Posterior vena cava (tissue), 2 donors: ENCODE results near the gene RMI1. TPM values are rescaled to one million over a fixed set of nuclear protein-coding genes. Genes with fewer than 3 reads are reported as not detected.
A peak's percentile ranks its signal among the peaks of the same experiment; 100 is the strongest.

Source experiments
- DNase-seq: peaks from one replicate; pipeline ENCODE4 v3.0.0-alpha.2; 2020; ENCODE audit warnings: low spot score
- intact Hi-C, 2 donors: fragments of 100-400 bp; cut with DNase I; formaldehyde crosslinking; loops; one replicate each; pipeline versions ENCODE4 v1.14.1 to v1.14.2; 2022 to 2023
- total RNA-seq, 2 donors: library from RNA; stranded (reverse); fragmentation: NEBNext Ultra II Directional; extraction: Animal tissue kit (Norgen Biotek cat#: 25700); gene quantifications; one replicate each; pipeline ENCODE4 v1.2.1, GENCODE V29; 2021
- donor health status: DM: yes; HTN: yes; CAD: no.
- donor health status: DM: yes; HTN: yes; CAD: no.

The RMI1 gene
- total RNA-seq, 2 donors from 2014 or later = 3.7 to 4.0 TPM

GRCh38 chr9:83965350-83966208, 15.0 kb upstream of the RMI1 start:
- no peak for DNase-seq
- intact Hi-C loops = no loop called here

GRCh38 chr9:83966209-83966582, 14.4 kb upstream of the RMI1 start:
- intact Hi-C loops = no loop called here
- DNase-seq = no peak

- intact Hi-C loops = no loop called here
- DNase-seq = no peak
Observed at GRCh38 chr9:83967073-83967472, 13.5 kb upstream of the RMI1 start.

GRCh38 chr9:83969602-83970001, 11.0 kb upstream of the RMI1 start:
- DNase-seq = no peak
- intact Hi-C loops = no loop called here

- DNase-seq = no peak
- intact Hi-C loops = no loop called here
Observed at GRCh38 chr9:83971485-83971884, 9.1 kb upstream of the RMI1 start.

GRCh38 chr9:83972286-83972685, 8.3 kb upstream of the RMI1 start:
- no peak for DNase-seq
- intact Hi-C loops = no loop called here

- intact Hi-C loops = no loop called here
- no peak for DNase-seq
Observed at GRCh38 chr9:83975300-83975699, 5.3 kb upstream of the RMI1 start.

GRCh38 chr9:83976372-83976771, 4.2 kb upstream of the RMI1 start:
- DNase-seq = no peak
- intact Hi-C loops = no loop called here

- intact Hi-C loops = no loop called here
- DNase-seq = no peak
Observed at GRCh38 chr9:83977196-83977595, 3.4 kb upstream of the RMI1 start.

GRCh38 chr9:83978992-83979811, 1.4 kb upstream of the RMI1 start:
- peak; percentile 95 for DNase-seq
- intact Hi-C loops = no loop called here

- intact Hi-C loops = no loop called here
- peak; percentile 100 for DNase-seq
Observed at GRCh38 chr9:83979812-83980394, 702 bp upstream of the RMI1 start, which contains the start of gene HNRNPK. Gene HNRNPK (minus strand): TSS chr9:83980215. CDS start chr9:83978252, 1,963 bp downstream.

GRCh38 chr9:83981126-83981871, 694 bp downstream of the RMI1 start:
- peak; percentile 69 for DNase-seq
- intact Hi-C loops = no loop called here

- no peak for DNase-seq
- intact Hi-C loops = no loop called here
Observed at GRCh38 chr9:83986195-83986594, 5.6 kb downstream of the RMI1 start.

GRCh38 chr9:83986765-83987401, 6.3 kb downstream of the RMI1 start:
- DNase-seq = no peak
- intact Hi-C loops = no loop called here

- intact Hi-C loops = no loop called here
- no peak for DNase-seq
Observed at GRCh38 chr9:83987402-83987791, 6.8 kb downstream of the RMI1 start.

- no peak for DNase-seq
- intact Hi-C loops = no loop called here
Observed at GRCh38 chr9:83988411-83988810, 7.8 kb downstream of the RMI1 start.

GRCh38 chr9:83991355-83991754, 10.8 kb downstream of the RMI1 start:
- no peak for DNase-seq
- intact Hi-C loops = no loop called here

- DNase-seq = no peak
- intact Hi-C loops = no loop called here
Observed at GRCh38 chr9:83992407-83992806, 11.8 kb downstream of the RMI1 start.

- DNase-seq = no peak
- intact Hi-C loops = no loop called here
Observed at GRCh38 chr9:83992901-83993300, 12.3 kb downstream of the RMI1 start.
